Measurements from ENCODE around the gene HDAC4.

DNA sequence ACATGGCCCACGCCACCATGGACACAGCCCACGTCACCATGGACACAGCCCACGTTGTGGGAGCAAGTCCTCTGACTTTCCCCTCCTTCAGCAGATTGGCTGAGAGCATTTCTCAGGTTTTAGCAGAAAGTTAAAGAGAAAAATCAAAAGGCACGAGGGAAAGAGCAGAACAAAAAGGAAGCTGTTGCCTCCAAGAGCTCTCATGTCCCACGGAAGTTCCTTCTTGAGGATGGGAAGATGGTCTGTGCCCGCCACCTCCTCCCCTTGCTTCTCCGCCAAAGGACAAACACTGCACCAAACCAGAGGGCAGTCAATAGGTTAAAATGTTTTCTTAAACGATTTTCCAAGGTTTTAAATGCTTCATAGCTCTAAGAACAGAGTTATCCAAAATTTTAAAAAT lies 148.4 kb downstream of the HDAC4 start:
- TF ChIP-seq CTCF (IDR thresholded peaks at IDR 0.05) = no peak
- no peak for TF ChIP-seq POLR2A (IDR thresholded peaks at IDR 0.05)

Measured in testis (tissue), 2 donors.